Progenitor cell of endocrine pancreas (in vitro differentiated cells): ENCODE data around the gene OSBP. TPM values are rescaled to one million over a fixed set of nuclear protein-coding genes. Genes with fewer than 3 reads are reported as not detected.
A peak's percentile ranks its signal among the peaks of the same experiment; 100 is the strongest.
"Not testable (repeated sequence)": the region's sequence is repeated elsewhere in the genome, so short reads cannot be mapped to it uniquely, and the experiment has no call there.

Experiments
- DNase-seq: peaks from one replicate; pipeline ENCODE4 v3.0.0; 2021; ENCODE audit warnings: low spot score; ENCODE audit not compliant: unreplicated experiment
- H3K27ac Mint-ChIP-seq: 2 replicates; pipeline ENCODE4 v1.8.0; 2021; ENCODE audit warnings: mild to moderate bottlenecking, moderate library complexity, mixed read lengths
- H3K27me3 Mint-ChIP-seq: 2 replicates; pipeline ENCODE4 v1.8.0; 2021; ENCODE audit warnings: mixed read lengths
- H3K36me3 Mint-ChIP-seq: 2 replicates; pipeline ENCODE4 v1.8.0; 2022; ENCODE audit warnings: mixed read lengths; ENCODE audit not compliant: insufficient read depth
- H3K4me1 Mint-ChIP-seq: 2 replicates; pipeline ENCODE4 v1.8.0; 2021; ENCODE audit warnings: low read depth, mixed read lengths
- H3K4me3 Mint-ChIP-seq: 2 replicates; pipeline ENCODE4 v1.8.0; 2021; ENCODE audit warnings: low read depth, mild to moderate bottlenecking, moderate library complexity, mixed read lengths
- H3K9me3 Mint-ChIP-seq: 2 replicates; pipeline ENCODE4 v1.8.0; 2021; ENCODE audit warnings: low read depth, mixed read lengths
- total RNA-seq: library from RNA; stranded (reverse); gene quantifications from 2 replicates; pipeline ENCODE4 v1.2.1, GENCODE V29; 2021
- TF ChIP-seq, protein P1 (sequence below): fragments of 200-600 bp; sonication (generic); IDR thresholded peaks from one replicate; pipeline ENCODE4 v1.5.0; 2021; ENCODE audit warnings: antibody characterized with exemption, mild to moderate bottlenecking; ENCODE audit not compliant: unreplicated experiment

OSBP gene
- total RNA-seq, 1 donor from 2014 or later = 42.7 TPM

GRCh38 chr11:59544869-59545178, 70.8 kb downstream of the OSBP start:
- Mint-ChIP-seq H3K27ac (no peak overlapping the region), H3K27me3 (no peaks in the 10 kb centered on the region), H3K4me1 (peaks cover 5% of the 10 kb centered on the region), H3K4me3 (no peak overlapping the region), H3K36me3 (no peaks in the 10 kb centered on the region), H3K9me3 (no peaks in the 10 kb centered on the region)
- no peak for DNase-seq
- TF ChIP-seq, protein P1, sequence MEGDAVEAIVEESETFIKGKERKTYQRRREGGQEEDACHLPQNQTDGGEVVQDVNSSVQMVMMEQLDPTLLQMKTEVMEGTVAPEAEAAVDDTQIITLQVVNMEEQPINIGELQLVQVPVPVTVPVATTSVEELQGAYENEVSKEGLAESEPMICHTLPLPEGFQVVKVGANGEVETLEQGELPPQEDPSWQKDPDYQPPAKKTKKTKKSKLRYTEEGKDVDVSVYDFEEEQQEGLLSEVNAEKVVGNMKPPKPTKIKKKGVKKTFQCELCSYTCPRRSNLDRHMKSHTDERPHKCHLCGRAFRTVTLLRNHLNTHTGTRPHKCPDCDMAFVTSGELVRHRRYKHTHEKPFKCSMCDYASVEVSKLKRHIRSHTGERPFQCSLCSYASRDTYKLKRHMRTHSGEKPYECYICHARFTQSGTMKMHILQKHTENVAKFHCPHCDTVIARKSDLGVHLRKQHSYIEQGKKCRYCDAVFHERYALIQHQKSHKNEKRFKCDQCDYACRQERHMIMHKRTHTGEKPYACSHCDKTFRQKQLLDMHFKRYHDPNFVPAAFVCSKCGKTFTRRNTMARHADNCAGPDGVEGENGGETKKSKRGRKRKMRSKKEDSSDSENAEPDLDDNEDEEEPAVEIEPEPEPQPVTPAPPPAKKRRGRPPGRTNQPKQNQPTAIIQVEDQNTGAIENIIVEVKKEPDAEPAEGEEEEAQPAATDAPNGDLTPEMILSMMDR = no peak

GRCh38 chr11:59543713-59544112, 71.9 kb downstream of the OSBP start:
- not testable (repeated sequence) for H3K27me3 Mint-ChIP-seq, H3K4me1 Mint-ChIP-seq, DNase-seq, H3K4me3 Mint-ChIP-seq, H3K36me3 Mint-ChIP-seq, H3K9me3 Mint-ChIP-seq, H3K27ac Mint-ChIP-seq

- Mint-ChIP-seq H3K4me3 (no peak overlapping the region), H3K4me1 (peaks cover 1% of the 10 kb centered on the region), H3K36me3 (no peaks in the 10 kb centered on the region), H3K27me3 (no peaks in the 10 kb centered on the region), H3K9me3 (no peaks in the 10 kb centered on the region), H3K27ac (peak overlapping the region; percentile 74)
- DNase-seq = no peak
- TF ChIP-seq, protein P1 = no peak
Observed at GRCh38 chr11:59542142-59542810, 73.3 kb downstream of the OSBP start.

GRCh38 chr11:59534676-59535075, 80.9 kb downstream of the OSBP start:
- Mint-ChIP-seq H3K4me1 (peaks cover 3% of the 10 kb centered on the region), H3K9me3 (peaks cover 4% of the 10 kb centered on the region), H3K27ac (no peak overlapping the region), H3K4me3 (no peak overlapping the region), H3K27me3 (no peaks in the 10 kb centered on the region), H3K36me3 (no peaks in the 10 kb centered on the region)
- no peak for DNase-seq
- TF ChIP-seq, protein P1 = no peak

DNA sequence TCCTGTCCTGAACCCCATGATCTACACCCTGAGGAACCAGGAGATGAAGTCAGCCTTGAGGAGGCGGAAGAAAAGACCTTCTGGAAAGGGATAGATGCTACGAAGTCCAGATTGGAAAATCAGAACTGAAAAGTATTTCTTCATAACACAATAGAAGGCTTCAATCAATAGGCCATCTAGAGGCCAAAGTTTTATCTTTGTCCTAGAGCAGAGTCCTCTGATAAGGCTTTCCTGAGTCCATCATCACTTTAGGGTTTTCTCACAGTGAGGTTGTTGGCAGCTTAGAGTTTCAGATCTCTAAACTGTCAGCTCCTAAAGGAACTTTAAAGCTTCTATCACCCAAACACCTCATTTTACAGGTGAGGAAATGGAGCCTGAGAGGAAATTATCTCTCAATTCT, 83.0 kb downstream of the OSBP start:
- Mint-ChIP-seq H3K27me3 (no peaks in the 10 kb centered on the region), H3K4me3 (no peak overlapping the region), H3K27ac (no peak overlapping the region), H3K9me3 (peaks cover 4% of the 10 kb centered on the region), H3K36me3 (no peaks in the 10 kb centered on the region), H3K4me1 (peaks cover 3% of the 10 kb centered on the region)
- TF ChIP-seq, protein P1 = no peak
- no peak for DNase-seq

DNA sequence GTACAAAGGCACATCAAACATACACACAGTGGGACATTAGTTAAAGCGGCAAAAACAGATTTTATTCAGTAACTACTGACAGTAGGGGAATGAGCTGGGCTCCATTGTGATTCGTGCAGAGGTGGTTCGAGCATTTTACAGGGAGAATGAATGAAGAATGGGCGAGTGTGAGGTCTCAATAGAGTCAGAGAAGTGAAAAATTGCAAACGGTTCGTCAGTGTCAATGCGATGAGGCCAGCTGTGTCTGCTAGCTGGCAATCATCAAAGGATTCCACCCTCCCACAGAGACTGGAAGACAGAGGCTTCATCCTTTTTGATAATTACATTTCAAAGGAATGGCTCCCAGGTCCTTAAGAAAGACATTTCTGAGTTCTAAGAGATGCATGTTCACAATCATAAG, 86.9 kb downstream of the OSBP start:
- DNase-seq = no peak
- no peak overlapping the region for H3K4me3 Mint-ChIP-seq

More for the DNA sequence above, 86.9 kb downstream of the OSBP start:
- TF ChIP-seq, protein P1 = no peak
- H3K27me3 Mint-ChIP-seq = no peaks in the 10 kb centered on the region
- H3K9me3 Mint-ChIP-seq = peaks cover 4% of the 10 kb centered on the region
- H3K27ac Mint-ChIP-seq = no peak overlapping the region
- H3K36me3 Mint-ChIP-seq = no peaks in the 10 kb centered on the region
- no peaks in the 10 kb centered on the region for H3K4me1 Mint-ChIP-seq
